SHP77 treated with DMSO at 0.1 percent for 48 hours (cell line): ENCODE results near the gene FOXD4L4.
"Not testable (repeated sequence)": the region's sequence is repeated elsewhere in the genome, so short reads cannot be mapped to it uniquely, and the experiment has no call there.

Experiments used
- DNase-seq: peaks from one replicate; lab custom pipeline; 2025; lab: John Stamatoyannopoulos, UW

The FOXD4L4 gene

DNA sequence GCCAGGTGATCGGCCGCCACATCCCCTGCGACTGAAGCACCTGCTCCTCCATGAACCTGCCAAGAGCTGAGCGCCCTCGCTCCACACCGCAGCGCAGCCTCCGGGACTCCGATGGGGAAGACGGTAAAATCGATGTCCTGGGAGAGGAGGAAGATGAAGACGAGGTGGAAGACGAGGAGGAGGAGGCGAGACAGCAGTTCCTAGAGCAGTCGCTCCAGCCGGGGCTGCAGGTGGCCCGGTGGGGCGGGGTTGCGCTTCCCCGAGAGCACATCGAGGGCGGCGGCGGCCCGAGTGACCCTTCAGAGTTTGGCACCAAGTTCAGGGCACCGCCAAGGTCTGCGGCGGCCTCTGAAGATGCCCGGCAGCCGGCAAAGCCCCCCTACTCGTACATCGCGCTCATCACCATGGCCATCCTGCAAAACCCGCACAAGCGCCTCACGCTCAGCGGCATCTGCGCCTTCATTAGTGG is at the start of gene FOXD4L4:
FOXD4L4 (plus strand) TSS at position 51 of the 469 bp plus-strand sequence; CDS start at position 51, 0 bp downstream.
- not testable (repeated sequence) for DNase-seq

DNA sequence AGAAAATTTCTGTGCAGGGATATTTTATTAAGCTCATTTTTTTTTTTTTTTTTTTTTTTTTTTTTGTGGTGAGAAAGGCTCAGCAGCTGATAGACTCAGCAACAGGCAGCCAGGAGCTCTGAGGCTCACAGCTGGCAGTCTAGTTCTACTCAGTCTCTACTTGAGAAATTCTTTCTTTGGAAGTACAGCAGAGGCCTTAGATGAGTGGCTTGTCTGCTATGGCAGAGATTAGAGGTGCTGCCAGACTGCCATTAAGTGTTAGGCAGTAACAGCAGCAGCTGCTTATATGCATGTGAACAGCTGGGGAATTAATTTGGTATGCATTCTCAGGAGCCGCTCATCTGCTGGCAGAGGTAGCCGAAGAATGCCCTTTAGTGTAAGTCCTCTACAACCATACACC is 33.4 kb upstream of the FOXD4L4 start:
- not testable (repeated sequence) for DNase-seq

DNA sequence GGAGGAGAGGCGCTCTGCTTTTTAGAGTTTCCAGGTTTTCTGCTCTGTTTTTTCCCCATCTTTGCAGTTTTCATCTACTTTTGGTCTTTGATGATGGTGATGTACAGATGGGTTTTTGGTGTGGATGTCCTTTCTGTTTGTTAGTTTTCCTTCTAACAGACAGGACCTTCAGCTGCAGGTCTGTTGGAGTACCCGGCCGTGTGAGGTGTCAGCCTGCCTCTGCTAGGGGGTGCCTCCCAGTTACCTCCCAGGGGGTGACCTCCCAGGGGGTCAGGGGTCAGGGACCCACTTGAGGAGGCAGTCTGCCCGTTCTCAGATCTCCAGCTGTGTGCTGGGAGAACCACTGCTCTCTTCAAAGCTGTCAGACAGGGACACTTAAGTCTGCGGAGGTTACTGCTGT is 22.5 kb upstream of the FOXD4L4 start:
- DNase-seq: not testable (repeated sequence)

DNA sequence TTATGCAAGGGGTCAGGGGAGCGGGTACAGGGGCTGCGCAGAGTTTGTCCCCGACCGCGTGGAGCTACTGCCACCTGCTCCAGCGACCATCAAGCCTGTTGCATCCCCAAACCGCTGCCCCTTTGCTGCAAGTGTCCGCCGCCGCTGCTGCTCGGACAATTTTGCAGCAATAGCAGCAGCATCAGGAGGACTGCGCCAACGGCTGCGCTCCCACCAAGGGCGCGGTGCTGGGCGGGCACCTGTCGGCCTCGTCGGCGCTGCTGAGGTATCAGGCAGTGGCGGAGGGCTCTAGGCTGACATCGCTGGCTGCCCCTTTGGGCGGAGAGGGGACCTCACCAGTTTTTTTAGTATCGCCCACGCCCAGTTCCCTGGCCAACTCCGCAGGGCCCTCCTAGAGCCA is 1.2 kb downstream of the FOXD4L4 start:
- not testable (repeated sequence) for DNase-seq
